Activated naive CD8-positive, alpha-beta T cell treated with anti-CD3 and anti-CD28 coated beads, Interleukin-2, amount 10 ng/mL, durations not matched to agents 7 days and 5 days (primary cell): ENCODE results near the gene ASTL. TPM values are rescaled to one million over a fixed set of nuclear protein-coding genes. Genes with fewer than 3 reads are reported as not detected.

Experiments
- ATAC-seq: fragments of 150-1000 bp; cut with Tn5 transposase; one replicate; pipeline ENCODE4 v1.10.0; 2021; ENCODE audit warnings: low read depth, moderate library complexity
- POLR2A ChIA-PET: fragments of 350-600 bp; sonication (Branson Sonifier 250); formaldehyde crosslinking; loops from one replicate; lab custom pipeline; 2021; ENCODE audit warnings: antibody characterized with exemption; lab: Charles Lee
- DNase-seq: peaks from one replicate; pipeline ENCODE4 v3.0.0; 2021
- H3K27ac Mint-ChIP-seq: one replicate; pipeline ENCODE4 v1.8.0; 2022; ENCODE audit warnings: mild to moderate bottlenecking, mixed read lengths
- H3K27me3 Mint-ChIP-seq: one replicate; pipeline ENCODE4 v1.8.0; 2022; ENCODE audit warnings: mild to moderate bottlenecking, moderate library complexity, mixed read lengths
- H3K36me3 Mint-ChIP-seq: one replicate; pipeline ENCODE4 v1.8.0; 2021; ENCODE audit warnings: mild to moderate bottlenecking, mixed read lengths
- H3K4me1 Mint-ChIP-seq: one replicate; pipeline ENCODE4 v1.8.0; 2021; ENCODE audit warnings: mixed read lengths
- H3K4me3 Mint-ChIP-seq: one replicate; pipeline ENCODE4 v1.8.0; 2022; ENCODE audit warnings: mild to moderate bottlenecking, moderate library complexity, mixed read lengths
- H3K9me3 Mint-ChIP-seq: one replicate; pipeline ENCODE4 v1.8.0; 2021; ENCODE audit warnings: mixed read lengths
- total RNA-seq, 2 experiments: library from RNA; stranded (reverse); gene quantifications; one replicate each; pipeline ENCODE4 v1.2.3, GENCODE V29; 2021

ASTL gene
- total RNA-seq, 2 experiments from 2014 or later: 12.2 to 14.7 TPM

GRCh38 chr2:96108151-96108540 is 30.2 kb downstream of the ASTL start:
- no peaks in the 10 kb centered on the region for H3K36me3 Mint-ChIP-seq
- ATAC-seq (no peak), DNase-seq (peak; percentile 17)
- POLR2A ChIA-PET: no interaction called here
- no peak overlapping the region for H3K27ac Mint-ChIP-seq
- H3K9me3 Mint-ChIP-seq: peaks cover 7% of the 10 kb centered on the region
- no peaks in the 10 kb centered on the region for H3K4me1 Mint-ChIP-seq
- H3K4me3 Mint-ChIP-seq: no peak overlapping the region
- no peaks in the 10 kb centered on the region for H3K27me3 Mint-ChIP-seq

DNA sequence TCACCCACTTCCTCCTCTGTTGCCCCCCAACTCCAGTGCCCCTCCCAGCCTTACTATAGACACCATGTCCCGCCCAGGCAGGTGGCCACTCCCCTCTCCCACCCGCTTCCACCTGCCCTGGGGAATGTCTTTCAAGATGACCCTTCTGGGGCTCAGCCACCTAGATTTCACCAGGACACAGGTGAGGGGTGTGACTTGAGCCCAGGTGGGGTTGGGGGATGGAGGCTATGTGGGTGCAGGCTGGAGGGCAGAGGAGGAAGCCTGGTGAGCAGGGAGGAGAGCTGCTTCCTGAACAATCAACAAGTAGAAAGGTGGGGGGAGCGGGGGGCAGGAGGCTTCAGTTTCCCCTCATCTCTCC is 30.6 kb downstream of the ASTL start:
- DNase-seq: peak; percentile 19
- no peak for ATAC-seq
- POLR2A ChIA-PET: no interaction called here
- peaks cover 7% of the 10 kb centered on the region for H3K9me3 Mint-ChIP-seq
- no peak overlapping the region for H3K4me3 Mint-ChIP-seq
- H3K36me3 Mint-ChIP-seq: no peaks in the 10 kb centered on the region
- no peaks in the 10 kb centered on the region for H3K4me1 Mint-ChIP-seq
- no peaks in the 10 kb centered on the region for H3K27me3 Mint-ChIP-seq
- H3K27ac Mint-ChIP-seq: no peak overlapping the region

GRCh38 chr2:96106991-96107707 is 31.2 kb downstream of the ASTL start:
- DNase-seq (peak; percentile 10), ATAC-seq (no peak)
- H3K4me3 Mint-ChIP-seq: no peak overlapping the region
- peaks cover 7% of the 10 kb centered on the region for H3K9me3 Mint-ChIP-seq
- no peak overlapping the region for H3K27ac Mint-ChIP-seq
- H3K36me3 Mint-ChIP-seq: no peaks in the 10 kb centered on the region
- POLR2A ChIA-PET: no interaction called here
- no peaks in the 10 kb centered on the region for H3K4me1 Mint-ChIP-seq
- H3K27me3 Mint-ChIP-seq: no peaks in the 10 kb centered on the region

- Mint-ChIP-seq H3K9me3 (peaks cover 7% of the 10 kb centered on the region), H3K4me1 (no peaks in the 10 kb centered on the region), H3K4me3 (no peak overlapping the region), H3K36me3 (no peaks in the 10 kb centered on the region), H3K27ac (no peak overlapping the region), H3K27me3 (no peaks in the 10 kb centered on the region)
- DNase-seq (peak; percentile 19), ATAC-seq (no peak)
- POLR2A ChIA-PET: no interaction called here
Measured at GRCh38 chr2:96105994-96106715, 32.1 kb downstream of the ASTL start.

DNA sequence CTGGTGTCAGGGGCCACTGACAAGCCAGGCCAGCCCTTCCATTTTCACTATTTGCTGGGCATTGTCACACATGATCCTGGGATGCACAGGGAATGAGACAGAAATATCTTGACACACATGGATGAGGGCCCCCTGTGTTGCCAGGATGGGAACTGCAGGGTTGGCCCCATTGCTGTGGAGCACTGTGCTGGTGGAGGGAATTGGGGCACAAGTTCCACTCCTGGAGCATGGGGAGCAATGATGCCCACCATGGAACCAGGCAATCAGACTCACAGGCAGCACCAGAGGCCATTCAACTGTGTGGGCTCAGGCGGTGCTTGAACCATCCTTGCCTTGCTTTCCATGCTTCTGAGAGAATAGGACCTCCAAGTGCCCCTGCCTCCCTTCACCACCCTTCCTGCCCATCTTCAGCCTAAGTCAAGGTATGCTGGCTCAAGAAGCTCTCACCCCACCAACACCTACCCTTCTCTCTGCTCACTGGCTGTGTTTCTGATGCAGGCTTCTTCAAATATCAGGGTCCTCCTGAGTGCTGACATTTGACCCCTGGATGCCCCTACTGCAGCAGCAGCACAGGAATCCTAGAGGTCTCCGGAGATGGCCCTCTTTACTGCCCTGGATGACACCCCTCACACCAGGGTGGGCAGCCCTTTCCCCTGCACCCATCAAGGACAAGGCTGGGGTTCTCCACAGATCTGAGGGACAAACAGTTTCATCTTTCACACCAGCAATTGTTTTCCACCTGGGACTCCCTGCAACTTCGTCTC is 33.0 kb downstream of the ASTL start:
- Mint-ChIP-seq H3K4me3 (no peak overlapping the region), H3K9me3 (peaks cover 7% of the 10 kb centered on the region), H3K27me3 (no peaks in the 10 kb centered on the region), H3K4me1 (peaks cover 1% of the 10 kb centered on the region), H3K36me3 (no peaks in the 10 kb centered on the region), H3K27ac (no peak overlapping the region)
- POLR2A ChIA-PET: no interaction called here
- DNase-seq (peak; percentile 15), ATAC-seq (no peak)

GRCh38 chr2:96104487-96104861 is 33.8 kb downstream of the ASTL start:
- ATAC-seq: no peak

GRCh38 chr2:96103761-96104486 is 34.4 kb downstream of the ASTL start:
- ATAC-seq: no peak
- Mint-ChIP-seq H3K36me3 (no peaks in the 10 kb centered on the region), H3K4me3 (no peak overlapping the region), H3K4me1 (peaks cover 1% of the 10 kb centered on the region), H3K9me3 (peaks cover 7% of the 10 kb centered on the region), H3K27ac (no peak overlapping the region), H3K27me3 (no peaks in the 10 kb centered on the region)
- DNase-seq: peak; percentile 9
- POLR2A ChIA-PET: no interaction called here

More at GRCh38 chr2:96104487-96104861, 33.8 kb downstream of the ASTL start:
- Mint-ChIP-seq H3K4me1 (peaks cover 1% of the 10 kb centered on the region), H3K4me3 (no peak overlapping the region), H3K9me3 (peaks cover 7% of the 10 kb centered on the region), H3K27ac (no peak overlapping the region), H3K27me3 (no peaks in the 10 kb centered on the region), H3K36me3 (no peaks in the 10 kb centered on the region)
- POLR2A ChIA-PET: no interaction called here
- peak; percentile 26 for DNase-seq

DNA sequence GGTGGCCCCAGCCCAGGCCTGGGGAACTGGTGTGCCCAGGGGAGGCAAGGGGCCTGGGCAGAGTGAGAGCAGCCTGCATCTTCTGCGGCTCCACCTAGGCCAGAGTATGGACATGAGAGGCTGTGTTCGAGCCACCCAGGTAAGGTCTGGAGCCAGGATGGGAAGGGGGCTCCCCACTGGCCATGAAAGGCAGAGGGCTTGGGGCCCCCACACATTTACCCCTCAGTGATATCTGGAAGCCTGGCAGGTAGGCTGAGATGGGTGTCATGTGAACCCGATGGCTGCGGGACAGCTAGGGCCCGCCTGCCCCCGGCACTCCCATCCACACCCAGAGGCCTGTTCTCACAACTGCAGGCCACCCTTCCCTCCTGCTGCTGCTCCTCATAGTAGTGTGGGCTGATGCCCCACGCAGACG is 35.1 kb downstream of the ASTL start:
- POLR2A ChIA-PET: no interaction called here
- Mint-ChIP-seq H3K36me3 (no peaks in the 10 kb centered on the region), H3K27ac (no peak overlapping the region), H3K4me1 (peaks cover 1% of the 10 kb centered on the region), H3K27me3 (no peaks in the 10 kb centered on the region), H3K9me3 (peaks cover 7% of the 10 kb centered on the region), H3K4me3 (no peak overlapping the region)
- peak; percentile 24 for DNase-seq
- no peak for ATAC-seq

DNA sequence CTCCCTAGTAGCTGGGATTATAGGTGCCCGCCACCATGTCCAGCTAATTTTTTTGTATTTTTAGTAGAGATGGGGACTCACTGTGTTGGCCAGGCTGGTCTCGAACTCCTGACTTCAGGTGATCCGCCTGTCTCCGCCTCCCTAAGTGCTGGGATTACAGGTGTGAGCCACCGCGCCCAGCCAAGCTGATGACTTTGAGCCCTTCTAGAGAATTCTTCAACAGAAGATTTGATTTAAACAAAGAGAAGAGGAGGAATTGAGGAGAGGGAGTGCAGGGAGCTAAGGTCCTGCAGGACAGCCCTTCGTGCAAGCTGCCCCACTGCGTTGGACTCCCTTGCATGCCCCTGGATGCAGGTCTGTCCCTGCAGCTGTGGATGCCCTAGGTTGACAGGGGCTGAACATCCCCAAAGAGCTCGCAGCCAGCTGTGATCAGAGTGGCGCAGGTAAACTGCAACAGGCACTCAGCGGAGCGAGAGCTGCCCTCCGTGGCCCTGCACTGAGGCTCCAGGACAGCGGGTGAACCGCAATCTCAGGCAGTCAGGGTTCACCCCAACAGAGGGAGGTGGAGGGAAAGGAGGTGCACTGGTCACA is 35.6 kb downstream of the ASTL start:
- POLR2A ChIA-PET: no interaction called here
- peak overlapping the region; percentile 25 for H3K27ac Mint-ChIP-seq
- ATAC-seq (no peak), DNase-seq (no peak)
- peaks cover 7% of the 10 kb centered on the region for H3K9me3 Mint-ChIP-seq
- H3K36me3 Mint-ChIP-seq: no peaks in the 10 kb centered on the region
- no peak overlapping the region for H3K4me3 Mint-ChIP-seq
- no peaks in the 10 kb centered on the region for H3K27me3 Mint-ChIP-seq
- peaks cover 1% of the 10 kb centered on the region for H3K4me1 Mint-ChIP-seq

GRCh38 chr2:96100893-96101304 is 37.4 kb downstream of the ASTL start:
- no peak for ATAC-seq
- POLR2A ChIA-PET: no interaction called here
- Mint-ChIP-seq H3K27me3 (peaks cover 3% of the 10 kb centered on the region), H3K4me1 (peaks cover 1% of the 10 kb centered on the region), H3K36me3 (no peaks in the 10 kb centered on the region), H3K9me3 (peaks cover 7% of the 10 kb centered on the region), H3K27ac (peak overlapping the region; percentile 11), H3K4me3 (no peak overlapping the region)
- DNase-seq: peak; percentile 11

GRCh38 chr2:96099861-96100798 is 38.2 kb downstream of the ASTL start:
- H3K4me3 Mint-ChIP-seq: no peak overlapping the region
- DNase-seq: peak; percentile 30
- POLR2A ChIA-PET: no interaction called here
- no peak for ATAC-seq
- no peaks in the 10 kb centered on the region for H3K36me3 Mint-ChIP-seq
- H3K27me3 Mint-ChIP-seq: peaks cover 3% of the 10 kb centered on the region
- H3K4me1 Mint-ChIP-seq: peaks cover 1% of the 10 kb centered on the region
- peaks cover 2% of the 10 kb centered on the region for H3K9me3 Mint-ChIP-seq
- no peak overlapping the region for H3K27ac Mint-ChIP-seq

DNA sequence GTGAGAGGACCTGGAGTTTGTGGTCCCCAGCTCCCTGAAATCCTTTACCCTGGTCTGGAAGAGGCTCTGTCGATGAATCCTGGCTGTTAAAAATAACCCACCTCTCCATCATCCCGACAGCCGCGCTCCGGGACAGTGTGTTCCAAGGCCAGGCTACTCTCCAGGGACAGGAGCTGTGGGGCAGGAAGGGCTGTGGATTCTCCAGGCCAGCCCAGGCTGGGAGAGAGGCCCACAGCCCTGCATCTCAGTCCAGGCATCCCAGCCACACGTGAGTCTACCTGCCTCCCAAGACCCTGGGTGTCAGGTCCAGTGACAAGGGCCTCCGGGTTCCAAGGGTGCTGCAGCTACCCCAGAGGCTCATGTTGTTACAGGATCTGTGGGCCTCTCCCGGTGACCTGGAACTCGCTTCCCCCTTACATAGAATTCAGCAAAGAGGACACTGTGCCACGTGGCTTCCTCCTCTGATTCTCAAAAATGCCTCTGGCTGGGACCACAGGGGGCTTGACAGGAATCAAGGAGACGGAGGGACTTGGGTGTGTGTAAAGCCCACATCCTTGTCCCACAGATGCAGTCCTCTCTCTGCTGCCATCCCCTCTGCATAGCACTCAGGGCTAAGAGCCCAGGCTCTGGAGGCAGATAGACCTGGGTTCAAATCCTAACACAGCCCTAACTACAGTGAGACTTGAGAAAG is 39.3 kb downstream of the ASTL start:
- Mint-ChIP-seq H3K4me1 (peaks cover 1% of the 10 kb centered on the region), H3K9me3 (no peaks in the 10 kb centered on the region), H3K27ac (peak overlapping the region; percentile 21), H3K27me3 (peaks cover 6% of the 10 kb centered on the region), H3K36me3 (no peaks in the 10 kb centered on the region), H3K4me3 (no peak overlapping the region)
- DNase-seq (peak; percentile 18), ATAC-seq (no peak)
- POLR2A ChIA-PET: no interaction called here
